Measurements from ENCODE around the gene ZXDA.
"Not testable (repeated sequence)": the region's sequence is repeated elsewhere in the genome, so short reads cannot be mapped to it uniquely, and the experiment has no call there.

Gene ZXDA, protein sequence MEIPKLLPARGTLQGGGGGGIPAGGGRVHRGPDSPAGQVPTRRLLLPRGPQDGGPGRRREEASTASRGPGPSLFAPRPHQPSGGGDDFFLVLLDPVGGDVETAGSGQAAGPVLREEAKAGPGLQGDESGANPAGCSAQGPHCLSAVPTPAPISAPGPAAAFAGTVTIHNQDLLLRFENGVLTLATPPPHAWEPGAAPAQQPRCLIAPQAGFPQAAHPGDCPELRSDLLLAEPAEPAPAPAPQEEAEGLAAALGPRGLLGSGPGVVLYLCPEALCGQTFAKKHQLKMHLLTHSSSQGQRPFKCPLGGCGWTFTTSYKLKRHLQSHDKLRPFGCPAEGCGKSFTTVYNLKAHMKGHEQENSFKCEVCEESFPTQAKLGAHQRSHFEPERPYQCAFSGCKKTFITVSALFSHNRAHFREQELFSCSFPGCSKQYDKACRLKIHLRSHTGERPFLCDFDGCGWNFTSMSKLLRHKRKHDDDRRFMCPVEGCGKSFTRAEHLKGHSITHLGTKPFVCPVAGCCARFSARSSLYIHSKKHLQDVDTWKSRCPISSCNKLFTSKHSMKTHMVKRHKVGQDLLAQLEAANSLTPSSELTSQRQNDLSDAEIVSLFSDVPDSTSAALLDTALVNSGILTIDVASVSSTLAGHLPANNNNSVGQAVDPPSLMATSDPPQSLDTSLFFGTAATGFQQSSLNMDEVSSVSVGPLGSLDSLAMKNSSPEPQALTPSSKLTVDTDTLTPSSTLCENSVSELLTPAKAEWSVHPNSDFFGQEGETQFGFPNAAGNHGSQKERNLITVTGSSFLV

DNA sequence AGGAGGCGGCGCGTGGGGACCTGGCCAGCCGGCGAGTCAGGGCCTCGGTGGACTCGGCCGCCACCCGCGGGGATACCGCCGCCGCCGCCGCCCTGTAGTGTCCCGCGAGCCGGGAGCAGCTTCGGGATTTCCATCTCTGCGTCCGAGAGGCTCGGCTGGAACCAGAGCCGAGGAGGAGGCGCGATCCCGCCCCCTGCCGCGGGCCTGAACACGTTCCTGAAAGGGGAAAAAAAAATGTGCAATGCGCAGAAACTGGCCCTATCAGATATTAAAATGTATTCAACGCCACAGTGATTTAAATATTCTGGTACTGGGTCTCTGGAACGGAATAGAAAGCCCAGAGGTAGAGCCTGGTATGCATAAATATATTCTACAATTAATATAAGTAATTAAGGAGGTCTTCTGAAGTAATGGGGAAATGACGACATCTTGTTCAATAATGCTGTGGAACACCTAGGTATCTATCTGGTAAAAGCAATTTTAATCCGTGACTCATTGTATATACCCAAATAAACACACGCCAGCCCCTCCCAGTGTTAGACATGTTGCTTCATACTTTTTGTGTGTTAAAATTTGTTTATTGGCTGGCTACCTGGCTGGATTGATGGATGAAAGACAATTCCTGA is at the start of gene ZXDA:
Gene ZXDA (minus strand): TSS at position 172 of the 626 bp plus-strand sequence. CDS start 38 bp downstream, at position 134.
- peak in 1 of 2 experiments; percentile 4 for DNase-seq

DNA sequence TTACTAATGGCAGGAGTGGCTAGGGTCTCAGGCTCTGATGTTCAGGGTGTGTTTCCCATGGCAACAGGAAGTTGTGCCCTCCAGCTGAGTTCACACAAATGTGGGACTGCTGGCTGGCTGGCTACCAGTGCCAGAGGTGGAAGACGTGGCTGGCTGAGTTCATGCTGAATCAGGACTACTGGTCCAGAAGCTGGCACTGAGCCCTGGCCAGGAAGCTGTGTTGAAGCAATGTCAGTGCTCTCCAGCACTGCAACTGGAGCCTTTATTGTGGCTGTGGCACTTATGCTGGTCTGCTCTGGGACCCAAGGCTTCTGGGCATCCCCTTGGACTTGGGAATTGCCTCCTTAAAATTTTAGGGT is 42.0 kb upstream of the ZXDA start:
- DNase-seq = no peak

GRCh38 chrX:57951666-57952319 is 41.5 kb upstream of the ZXDA start:
- no peak for DNase-seq

GRCh38 chrX:57933321-57933720 is 23.1 kb upstream of the ZXDA start:
- DNase-seq = no peak

GRCh38 chrX:57932266-57932665 is 22.0 kb upstream of the ZXDA start:
- DNase-seq = no peak

DNA sequence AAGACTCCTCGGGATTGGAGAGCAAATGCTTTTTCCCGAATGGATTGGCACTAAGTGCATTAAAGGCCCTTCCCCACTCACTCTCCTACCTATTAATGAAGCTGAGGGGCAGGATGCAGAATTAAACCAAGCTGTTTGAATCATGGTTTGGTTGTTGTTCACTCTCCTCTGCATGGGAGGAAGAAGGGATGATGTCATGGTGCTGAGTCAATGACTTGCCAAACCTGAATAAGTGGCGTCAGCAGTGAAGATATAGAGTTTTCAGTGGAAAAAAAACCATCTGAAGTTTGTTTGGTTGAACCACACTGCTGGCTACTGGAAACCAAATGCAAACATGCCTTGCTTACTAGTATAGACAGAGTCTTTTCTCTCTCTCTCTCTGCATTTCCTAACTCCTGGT is 19.8 kb upstream of the ZXDA start:
- no peak for DNase-seq

DNA sequence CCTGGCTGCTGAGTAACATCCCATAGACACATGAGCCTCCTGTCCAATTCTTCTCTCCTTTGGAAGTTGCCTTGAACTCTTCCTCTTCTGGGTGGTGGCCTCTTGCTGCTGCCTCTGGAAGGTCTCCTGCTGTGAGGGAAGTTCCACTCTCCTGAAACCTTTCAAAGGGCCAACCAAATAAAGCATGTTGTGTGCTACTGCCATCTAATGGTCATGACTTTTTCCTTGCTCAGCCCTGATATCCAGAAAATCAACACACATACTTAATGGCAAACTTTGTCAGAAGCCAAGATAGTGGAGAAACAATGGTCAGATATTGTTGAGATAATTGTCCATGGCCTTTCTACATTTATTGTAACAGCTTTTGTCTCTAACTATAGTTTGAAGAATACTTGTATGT is 19.1 kb upstream of the ZXDA start:
- no peak for DNase-seq

- no peak for DNase-seq
These were observed 15.5 kb upstream of the ZXDA start for GRCh38 chrX:57925806-57926205.

DNA sequence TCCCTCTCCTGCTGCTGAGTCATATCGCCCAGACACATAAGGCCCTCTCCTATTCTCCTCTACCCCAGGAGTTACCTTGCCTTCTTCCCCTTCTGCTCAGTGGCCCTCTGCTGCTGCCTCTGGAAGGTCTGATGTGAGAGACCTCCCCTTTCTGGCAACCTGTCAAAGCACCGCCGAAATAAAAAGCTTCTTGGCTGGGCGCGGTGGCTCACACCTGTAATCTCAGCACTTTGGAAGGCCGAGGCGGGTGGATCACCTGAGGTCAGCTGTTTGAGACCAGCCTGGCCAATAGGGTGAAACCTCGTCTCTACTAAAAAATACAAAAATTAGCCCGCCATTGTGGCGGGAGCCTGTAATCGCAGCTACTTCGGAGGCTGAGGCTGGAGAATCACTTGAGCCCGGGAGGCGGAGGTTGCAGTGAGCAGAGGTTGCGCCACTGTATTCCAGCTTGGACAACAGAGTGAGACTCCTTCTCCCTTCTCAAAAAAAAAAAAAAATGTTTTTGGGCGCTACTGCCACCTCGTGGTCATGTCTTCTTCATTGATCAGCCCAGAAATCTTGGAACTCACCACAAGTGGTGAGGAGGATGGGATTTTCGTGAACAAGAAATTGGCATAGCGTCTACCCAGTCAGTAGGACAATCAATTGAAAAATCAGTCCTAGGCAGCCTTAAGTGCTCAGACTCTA is 8.6 kb upstream of the ZXDA start:
- peak in 1 of 2 experiments; percentile 5 for DNase-seq

GRCh38 chrX:57915680-57916079 is 5.4 kb upstream of the ZXDA start:
- DNase-seq = no peak

GRCh38 chrX:57909595-57910286 is 517 bp downstream of the ZXDA start:
- not testable (repeated sequence) for DNase-seq

GRCh38 chrX:57908972-57909594 is 1.2 kb downstream of the ZXDA start:
- DNase-seq = not testable (repeated sequence)

DNA sequence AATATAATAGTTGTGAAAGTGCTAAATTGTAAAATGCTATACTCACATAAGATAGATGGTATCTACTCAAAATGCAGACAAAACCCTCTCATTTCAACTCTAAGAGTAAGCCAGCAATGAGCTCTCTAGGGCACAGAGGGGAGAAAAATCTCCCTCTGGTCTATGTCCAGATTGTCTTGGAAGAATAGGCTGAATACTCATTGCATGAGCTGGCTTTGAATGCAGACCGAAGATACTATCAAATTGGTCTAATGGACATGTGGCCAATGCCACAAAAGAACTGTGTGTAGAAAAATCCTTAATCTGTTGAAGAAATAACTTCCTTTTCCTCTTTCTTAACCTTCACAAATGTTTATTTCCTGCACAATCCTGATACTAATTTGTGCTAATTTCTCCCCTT is 3.5 kb downstream of the ZXDA start:
- DNase-seq = no peak

GRCh38 chrX:57905141-57905540 is 5.1 kb downstream of the ZXDA start:
- no peak for DNase-seq

- no peak for DNase-seq
These were observed 5.9 kb downstream of the ZXDA start for GRCh38 chrX:57904176-57904880.

GRCh38 chrX:57902633-57903032 is 7.6 kb downstream of the ZXDA start:
- no peak for DNase-seq

GRCh38 chrX:57901466-57901865 is 8.8 kb downstream of the ZXDA start:
- no peak for DNase-seq

GRCh38 chrX:57900975-57901374 is 9.3 kb downstream of the ZXDA start:
- DNase-seq = no peak

DNA sequence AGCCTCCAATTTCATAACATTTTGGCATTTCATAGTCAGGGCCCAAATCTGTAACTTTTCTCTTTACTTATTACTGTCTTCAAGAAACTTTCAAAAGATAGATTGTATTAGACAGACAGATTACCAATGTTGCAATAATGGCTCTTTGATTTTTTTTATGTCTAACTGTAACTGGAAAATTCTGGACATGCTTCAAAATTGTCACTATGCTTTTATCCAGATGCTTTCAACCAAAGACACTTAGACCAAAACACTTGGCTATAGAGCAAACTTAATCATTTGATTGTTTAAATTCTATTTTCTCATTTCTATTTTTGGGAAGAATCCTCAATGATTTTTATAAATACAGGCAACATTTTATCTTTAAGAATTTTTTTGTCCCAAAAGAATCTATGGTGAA is 10.4 kb downstream of the ZXDA start:
- DNase-seq = no peak

- DNase-seq = no peak
These were observed 11.2 kb downstream of the ZXDA start for GRCh38 chrX:57899064-57899463.

GRCh38 chrX:57871463-57871862 is 38.8 kb downstream of the ZXDA start:
- DNase-seq = no peak

Data from activated CD4-positive, alpha-beta T cell treated with anti-CD3 and anti-CD28 coated beads, Interleukin-2, amount 50 U/mL, for 4 hours (primary cell).